Measurements from ENCODE around the gene PCIF1. TPM values are rescaled to one million over a fixed set of nuclear protein-coding genes. Genes with fewer than 3 reads are reported as not detected.

Gene PCIF1
- total and polyA plus RNA-seq, 2 donors (not counting 3 experiments of a cell fraction or from before 2014, with no cell fraction given): 26.4 to 27.2 TPM

- no peaks in the 10 kb centered on the region for H3K9me3 ChIP-seq (replicated peaks; ENCODE audit: control insufficient read depth, insufficient read depth, low read length)
- H4K20me1 ChIP-seq (replicated peaks; ENCODE audit: control insufficient read depth, extremely low read depth, insufficient read depth, low read length): no peaks in the 10 kb centered on the region
- CTCF ChIA-PET: interaction anchor here (0.9 to 8.7 kb wide), 2 partner anchors 19 to 143 kb away, joined by 3 to 80 read pairs; no protein-coding TSS in a partner anchor
- intact Hi-C loops (cut with micrococcal nuclease): no loop called here
- no peak overlapping the region for H3K9ac ChIP-seq (replicated peaks; ENCODE audit: extremely low read depth, insufficient read depth, low read length)
- no peak overlapping the region for H2AFZ ChIP-seq (ENCODE audit: low read depth, low read length)
- H3K4me1 ChIP-seq (ENCODE audit: control insufficient read depth, extremely low read depth, insufficient read depth, low read length): peaks cover 14% of the 10 kb centered on the region
- H3K4me2 ChIP-seq (ENCODE audit: insufficient read depth, low read length): no peak overlapping the region
- BruUV-seq (replicated peaks): no TSS peak
- dilution Hi-C loops (cut with MboI; ENCODE audit: extremely low pct_ligation_motif_present, low sequenced_read_pairs): no loop called here
- H3K27ac ChIP-seq (ENCODE audit: insufficient read depth, low read depth, low read length): no peak overlapping the region
- no peaks in the 10 kb centered on the region for H3K9me1 ChIP-seq (replicated peaks; ENCODE audit: control insufficient read depth, extremely low read depth, insufficient read depth, low read length)
- no peak for FAIRE-seq
- H3K36me3 ChIP-seq (ENCODE audit: control insufficient read depth in 2 of 2, extremely low read depth in 1 of 2, insufficient read depth in 2 of 2, low read length in 2 of 2): peaks cover 10 to 33% of the 10 kb centered on the region in 2 experiments
- DNase-seq (ENCODE audit: low read depth, low spot score): no peak
- POLR2A ChIA-PET: no interaction called here
- H3K79me2 ChIP-seq (ENCODE audit: control insufficient read depth, insufficient read depth, low read length): peaks cover 23% of the 10 kb centered on the region
- no peak for TF ChIP-seq MAX (IDR thresholded peaks at IDR 0.05; ENCODE audit: insufficient read depth, insufficient read length)
- TF ChIP-seq POLR2A (IDR thresholded peaks at IDR 0.05; ENCODE audit: low read depth, low read length): no peak
- TF ChIP-seq EZH2 (IDR thresholded peaks at IDR 0.05; ENCODE audit: borderline replicate concordance, low read depth, low read length, severe bottlenecking): no peak
- no peak for TF ChIP-seq CTCF (IDR thresholded peaks at IDR 0.05; ENCODE audit: extremely low read depth in 1 of 2, insufficient read depth in 1 of 2, low read depth in 1 of 2, low read length in 2 of 2)
- TF ChIP-seq GATA2 (IDR thresholded peaks at IDR 0.05; ENCODE audit: insufficient read depth, insufficient read length, low read depth, low read length): no peak
- no peak for TF ChIP-seq JUN (IDR thresholded peaks at IDR 0.05; ENCODE audit: borderline replicate concordance, insufficient read depth, insufficient read length, low read depth)
- no peak for TF ChIP-seq MYC (IDR thresholded peaks at IDR 0.05; ENCODE audit: low read depth, low read length)
- no peak for TF ChIP-seq FOS (IDR thresholded peaks at IDR 0.05; ENCODE audit: borderline replicate concordance, insufficient read depth, low read length)
- no peak for TF ChIP-seq POLR2AphosphoS5 (IDR thresholded peaks at IDR 0.05; ENCODE audit: insufficient read depth, low read depth, low read length)
- no peaks in the 10 kb centered on the region for H3K27me3 ChIP-seq (ENCODE audit: control insufficient read depth in 2 of 2, insufficient read depth in 2 of 2, low read length in 2 of 2)
- H3K4me3 ChIP-seq (replicated peaks in 1 of 3; ENCODE audit: insufficient read depth in 1 of 3, low read depth in 1 of 3, low read length in 3 of 3): no peak overlapping the region
Measured at GRCh38 chr20:45967551-45968080, 33.1 kb downstream of the PCIF1 start.
